Measurements from ENCODE around the gene PHLDB2. TPM values are rescaled to one million over a fixed set of nuclear protein-coding genes. Genes with fewer than 3 reads are reported as not detected.

The PHLDB2 gene
- total RNA-seq, 5 donors from 2014 or later (not counting 1 experiment from before 2014, with no cell fraction given), result 2.0 to 12.1 (median 3.9) TPM

DNA sequence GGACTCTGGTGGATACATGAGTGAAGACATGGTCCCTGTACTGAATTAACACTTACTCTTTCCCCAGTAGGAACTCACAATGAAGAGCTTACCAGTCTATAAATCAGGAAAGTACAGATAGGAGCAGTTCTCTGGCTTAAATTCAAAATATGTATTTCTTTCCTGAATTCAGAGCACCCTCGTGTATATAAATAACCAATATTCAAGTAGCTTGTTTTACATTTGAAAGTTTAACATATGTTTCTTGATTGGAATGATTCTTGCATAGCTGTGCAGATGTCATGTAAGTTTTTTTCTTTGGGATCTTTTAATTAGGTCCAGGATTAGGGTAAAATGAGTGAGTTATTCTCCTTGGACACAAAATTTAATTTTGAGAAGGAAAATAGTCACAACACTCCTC, 160.7 kb downstream of the PHLDB2 start:
- H3K27me3 Mint-ChIP-seq, result no peaks in the 10 kb centered on the region
- H3K4me3 ChIP-seq (ENCODE audit: control insufficient read depth in 1 of 2, extremely low read depth in 1 of 2, low read length in 1 of 2), result no peak overlapping the region
- DNase-seq (no peak), ATAC-seq (replicated peaks in 1 of 4) (no peak)
- CTCF ChIA-PET, result interaction anchor here in 1 of 2 donors (0.6 kb wide), 1 partner anchor 347 kb away, joined by 3 read pairs; no protein-coding TSS in a partner anchor
- no peaks in the 10 kb centered on the region for H3K4me1 ChIP-seq (ENCODE audit: control insufficient read depth in 1 of 2, extremely low read depth in 1 of 2, insufficient read depth in 2 of 2, low read length in 2 of 2)
- POLR2A ChIA-PET, result interaction anchor here in 1 of 2 donors (0.6 kb wide), 1 partner anchor 369 kb away, joined by 3 read pairs; no protein-coding TSS in a partner anchor
- no peaks in the 10 kb centered on the region for H3K36me3 ChIP-seq (ENCODE audit: control insufficient read depth in 2 of 2, extremely low read depth in 1 of 2, insufficient read depth in 1 of 2, low read length in 1 of 2)
- no peak overlapping the region for H3K27ac Mint-ChIP-seq
- no peaks in the 10 kb centered on the region for H3K9me3 Mint-ChIP-seq
- no peak overlapping the region for H3K27ac ChIP-seq (ENCODE audit: low read length)
- H3K4me3 Mint-ChIP-seq, result no peak overlapping the region
- WGBS (ENCODE audit: insufficient coverage), result no CpG with 5 or more reads among the region's 1 CpG
- no peaks in the 10 kb centered on the region for H3K27me3 ChIP-seq (replicated peaks in 1 of 2; ENCODE audit: control insufficient read depth in 2 of 2, extremely low read depth in 1 of 2, insufficient read depth in 2 of 2, low read length in 1 of 2)
- no peaks in the 10 kb centered on the region for H3K36me3 Mint-ChIP-seq
- H3K4me1 Mint-ChIP-seq, result no peaks in the 10 kb centered on the region
- H3K9me3 ChIP-seq, result no peaks in the 10 kb centered on the region

DNA sequence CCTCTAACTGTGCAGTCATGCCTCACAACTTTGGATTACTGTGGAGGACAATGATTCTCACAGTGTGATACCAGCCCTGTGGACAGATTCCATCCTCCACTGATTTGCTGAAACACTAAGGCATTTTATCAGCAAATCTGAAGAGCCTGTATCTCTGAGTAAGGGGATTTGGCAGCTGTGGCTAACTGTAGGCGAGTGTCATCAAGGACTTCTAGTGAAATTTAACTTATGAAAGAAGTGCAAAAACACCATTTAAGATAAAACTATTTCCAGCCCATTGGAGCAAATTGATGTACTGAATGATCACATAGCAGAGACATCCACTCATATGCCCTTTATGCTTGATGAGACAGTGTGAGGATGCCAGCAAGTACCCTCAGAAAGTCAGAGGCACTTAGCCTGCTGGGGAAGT, 161.6 kb downstream of the PHLDB2 start:
- H3K27ac ChIP-seq (ENCODE audit: low read length), result no peak overlapping the region
- Mint-ChIP-seq H3K4me1 (no peaks in the 10 kb centered on the region), H3K36me3 (no peaks in the 10 kb centered on the region), H3K27me3 (no peaks in the 10 kb centered on the region), H3K27ac (no peak overlapping the region), H3K9me3 (no peaks in the 10 kb centered on the region), H3K4me3 (no peak overlapping the region)
- DNase-seq (no peak), ATAC-seq (replicated peaks in 1 of 4) (no peak)
- no peaks in the 10 kb centered on the region for H3K36me3 ChIP-seq (ENCODE audit: control insufficient read depth in 2 of 2, extremely low read depth in 1 of 2, insufficient read depth in 1 of 2, low read length in 1 of 2)
- no peaks in the 10 kb centered on the region for H3K9me3 ChIP-seq
- H3K4me1 ChIP-seq (ENCODE audit: control insufficient read depth in 1 of 2, extremely low read depth in 1 of 2, insufficient read depth in 2 of 2, low read length in 2 of 2), result no peaks in the 10 kb centered on the region
- ChIA-PET CTCF (no interaction called here), POLR2A (no interaction called here)
- no peak overlapping the region for H3K4me3 ChIP-seq (ENCODE audit: control insufficient read depth in 1 of 2, extremely low read depth in 1 of 2, low read length in 1 of 2)
- H3K27me3 ChIP-seq (replicated peaks in 1 of 2; ENCODE audit: control insufficient read depth in 2 of 2, extremely low read depth in 1 of 2, insufficient read depth in 2 of 2, low read length in 1 of 2), result no peaks in the 10 kb centered on the region
- WGBS (ENCODE audit: insufficient coverage), result no CpG with 5 or more reads among the region's 1 CpG

Other genes starting within 250 kb of the PHLDB2 start
- 10 to 100 TPM in 3 of 5 donors, 1 to 10 TPM in 2; 8.5 to 24.9 (median 10.5) TPM for gene PLCXD2, start 184.6 kb upstream of the PHLDB2 start, total RNA-seq
- 10 to 100 TPM; 18.3 to 31.8 (median 28.1) TPM for gene ABHD10, start 119.8 kb downstream of the PHLDB2 start, total RNA-seq
- not detected for gene TAGLN3, start 139.7 kb downstream of the PHLDB2 start, total RNA-seq
- gene TMPRSS7, start 175.5 kb downstream of the PHLDB2 start, total RNA-seq, result under 1 TPM in 1 of 5 donors, not detected in 4; 0.10 TPM
- gene C3orf52, start 227.1 kb downstream of the PHLDB2 start, total RNA-seq, result 1 to 10 TPM in 4 of 5 donors, under 1 TPM in 1; 0.95 to 2.2 (median 1.5) TPM